IPS-NIHi11 (cell line): ENCODE data around the gene P2RX6.
"Not testable (repeated sequence)": the region's sequence is repeated elsewhere in the genome, so short reads cannot be mapped to it uniquely, and the experiment has no call there.

Source experiments
- DNase-seq: peaks from one replicate; pipeline ENCODE4 v3.0.0; 2012; ENCODE audit warnings: mixed read lengths, low spot score

The P2RX6 gene

DNA sequence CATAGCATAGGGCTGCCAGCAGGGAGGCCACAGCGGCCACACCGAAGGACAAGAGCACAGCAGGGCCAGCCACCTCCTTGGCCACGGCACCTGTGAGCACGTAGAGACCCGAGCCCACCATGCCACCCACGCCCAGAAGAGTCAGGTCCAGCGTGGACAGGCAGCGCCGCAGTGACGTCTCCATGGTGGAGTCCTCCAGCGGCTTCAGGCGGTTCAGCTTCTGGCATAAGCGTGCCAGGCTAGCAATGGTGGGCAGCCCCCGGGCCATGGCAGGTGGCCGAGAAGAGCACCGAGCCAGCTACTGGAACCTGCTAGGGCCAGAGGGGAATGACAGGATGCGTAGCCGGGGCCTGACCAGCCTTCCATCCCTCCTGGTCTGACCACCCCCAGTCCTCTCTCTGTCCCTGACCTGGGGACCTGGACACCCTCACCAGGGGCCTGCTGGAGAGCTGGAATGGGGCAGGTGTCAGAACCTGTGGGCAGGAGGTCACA is 16.6 kb downstream of the P2RX6 start:
- no peak for DNase-seq

DNA sequence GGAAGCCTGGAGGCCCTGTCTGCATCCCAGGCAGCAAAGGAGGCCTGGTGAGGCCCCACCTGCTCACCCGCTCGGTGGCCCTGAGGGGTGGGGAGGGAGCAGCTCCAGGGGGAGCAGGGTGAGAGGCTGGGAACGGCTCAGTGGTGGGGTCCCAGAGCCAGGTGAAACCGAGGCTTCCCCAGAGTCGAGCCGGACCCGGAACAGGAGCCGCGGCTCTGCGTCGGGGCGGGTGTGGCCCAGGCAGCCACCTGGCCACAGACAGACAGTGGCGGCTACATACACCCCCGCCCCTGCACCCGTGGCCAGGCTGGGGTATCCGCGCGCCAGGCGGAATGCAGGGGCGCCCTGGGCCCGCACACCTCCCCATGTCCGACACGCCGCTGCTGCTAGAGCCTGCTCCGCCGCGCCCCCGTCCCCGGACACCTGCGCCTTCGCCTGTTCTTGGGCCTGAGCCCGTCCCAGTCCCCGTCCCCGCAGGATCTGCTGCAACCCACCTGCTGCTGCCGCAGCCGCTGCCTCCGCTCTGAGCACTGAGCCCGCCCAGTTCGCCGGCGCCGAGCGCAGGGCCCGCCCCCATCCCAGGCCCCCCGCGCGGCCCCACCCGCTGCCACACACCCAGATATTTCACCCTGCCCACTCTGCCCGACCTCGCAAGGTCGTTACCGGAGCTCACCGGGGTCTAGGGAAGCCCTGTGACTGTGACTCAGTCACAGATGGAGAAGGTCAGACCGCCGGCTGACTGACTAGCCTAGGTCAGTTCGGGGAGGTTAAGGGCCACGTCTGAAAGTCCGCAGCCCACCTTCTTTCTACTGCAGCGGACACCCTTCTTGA is 17.3 kb downstream of the P2RX6 start, which contains the start of gene SLC7A4:
Gene SLC7A4 (minus strand): TSS at position 525 of the 831 bp plus-strand sequence. CDS start 749 bp downstream, outside the sequence.
- DNase-seq: peak; percentile 54

DNA sequence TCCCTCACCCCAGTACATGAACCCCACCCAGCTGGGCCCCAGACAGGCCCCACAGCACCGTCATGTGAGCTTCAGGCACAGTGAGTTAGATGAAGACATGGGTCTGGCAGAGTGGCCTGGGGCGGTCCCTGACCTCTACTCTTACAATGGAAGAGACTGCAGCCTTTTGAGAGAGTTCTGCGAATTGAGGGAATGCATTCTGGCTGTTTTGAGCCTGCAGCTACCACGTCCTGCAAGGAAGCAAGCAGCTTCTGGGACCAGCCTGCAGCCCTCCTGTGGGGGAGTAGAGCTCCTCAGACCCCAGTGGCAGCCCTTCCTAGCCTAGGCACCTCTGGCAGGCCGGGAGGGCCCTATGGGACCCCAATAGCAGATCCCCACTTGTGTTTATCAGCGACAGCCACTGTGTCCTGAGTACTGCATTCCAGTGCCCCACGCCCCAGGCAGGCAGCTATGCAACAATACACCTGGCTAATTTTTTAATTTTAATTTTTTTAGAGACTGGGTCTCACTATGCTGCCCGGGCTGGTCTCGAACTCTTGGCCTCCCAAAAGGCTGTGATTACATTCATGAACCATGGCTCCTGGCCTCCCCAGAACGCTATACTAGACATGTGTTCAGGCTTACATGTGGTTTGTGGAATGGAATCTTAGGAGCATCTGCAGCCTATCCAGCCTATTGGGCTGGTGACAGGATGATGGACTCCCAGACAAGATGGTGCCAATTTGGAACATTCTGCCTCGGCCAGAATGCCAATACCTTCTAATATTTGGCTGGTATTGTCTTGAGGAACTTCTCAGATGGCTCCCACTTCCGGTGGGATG is 18.1 kb downstream of the P2RX6 start:
- DNase-seq: no peak

DNA sequence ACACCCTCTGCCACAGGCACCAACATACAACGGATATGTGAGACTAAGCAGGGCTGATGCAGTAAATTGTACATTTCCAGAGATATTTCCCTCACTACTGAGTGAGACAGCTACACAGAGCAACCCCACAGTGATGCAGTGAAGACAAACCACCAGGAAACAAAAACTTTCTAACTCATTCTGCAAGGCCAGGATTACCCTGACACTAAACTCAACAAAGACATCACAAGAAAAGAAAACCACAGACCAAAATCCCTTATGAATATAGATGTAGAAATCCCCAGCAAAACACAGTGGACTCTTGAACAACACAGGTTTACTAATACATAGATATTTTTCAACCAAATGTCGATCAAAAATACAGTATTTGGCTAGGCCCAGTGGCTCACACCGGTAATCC is 18.9 kb downstream of the P2RX6 start:
- no peak for DNase-seq

DNA sequence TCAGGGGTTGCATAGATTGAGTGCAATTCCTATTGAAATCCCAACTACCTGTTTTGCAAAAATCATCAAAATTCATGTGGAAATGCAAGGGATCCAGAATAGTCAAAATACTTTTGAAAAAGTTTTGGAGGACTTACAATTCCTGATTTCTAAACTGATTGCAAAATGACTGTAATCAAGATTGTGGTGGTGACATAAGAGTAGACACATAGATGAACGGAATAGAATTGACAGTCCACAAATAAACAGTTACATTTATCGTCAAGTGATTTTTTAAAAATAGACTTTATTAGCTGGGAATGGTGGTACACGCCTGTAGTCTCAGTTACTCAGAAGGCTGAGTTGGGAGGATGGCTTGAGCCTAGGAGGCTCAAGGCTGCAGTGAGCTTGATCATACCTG is 20.0 kb downstream of the P2RX6 start:
- DNase-seq: no peak

DNA sequence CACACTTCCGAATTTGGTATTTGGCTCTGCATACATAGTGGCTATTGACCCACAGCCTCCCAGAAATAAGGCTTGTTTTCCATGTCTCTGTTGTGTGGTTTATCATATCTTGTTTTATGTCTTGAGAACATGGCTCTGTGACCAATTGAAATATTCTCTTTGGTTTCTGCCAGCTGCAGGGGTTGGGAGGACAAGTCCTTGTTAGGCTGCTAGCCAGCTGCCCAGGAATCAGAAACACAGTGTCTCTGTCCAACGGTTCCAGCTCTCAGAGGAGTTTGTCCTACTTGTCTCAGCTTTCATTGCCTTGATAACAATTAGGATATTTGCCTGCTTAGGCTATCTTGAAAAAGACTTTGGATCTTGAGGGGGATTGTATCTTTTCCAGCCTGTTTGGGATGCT is 23.4 kb downstream of the P2RX6 start:
- DNase-seq: no peak

DNA sequence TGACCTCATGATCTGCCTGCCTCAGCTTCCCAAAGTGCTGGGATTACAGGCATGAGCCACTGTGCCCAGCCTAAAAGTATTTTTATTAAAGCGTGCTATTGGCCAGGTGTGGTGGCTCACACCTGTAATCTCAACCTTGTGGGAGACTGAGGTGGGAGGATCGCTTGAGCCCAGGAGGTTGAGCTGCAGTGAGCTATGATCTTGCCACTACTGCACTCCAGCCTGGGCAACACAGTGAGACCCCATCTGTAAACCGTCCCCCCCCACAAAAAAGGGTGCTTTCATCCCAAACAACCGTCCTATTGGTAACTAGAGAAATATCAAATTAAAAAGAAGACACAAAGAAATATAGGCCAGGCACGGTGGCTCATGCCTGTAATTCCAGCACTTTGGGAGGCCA is 24.2 kb downstream of the P2RX6 start:
- not testable (repeated sequence) for DNase-seq

DNA sequence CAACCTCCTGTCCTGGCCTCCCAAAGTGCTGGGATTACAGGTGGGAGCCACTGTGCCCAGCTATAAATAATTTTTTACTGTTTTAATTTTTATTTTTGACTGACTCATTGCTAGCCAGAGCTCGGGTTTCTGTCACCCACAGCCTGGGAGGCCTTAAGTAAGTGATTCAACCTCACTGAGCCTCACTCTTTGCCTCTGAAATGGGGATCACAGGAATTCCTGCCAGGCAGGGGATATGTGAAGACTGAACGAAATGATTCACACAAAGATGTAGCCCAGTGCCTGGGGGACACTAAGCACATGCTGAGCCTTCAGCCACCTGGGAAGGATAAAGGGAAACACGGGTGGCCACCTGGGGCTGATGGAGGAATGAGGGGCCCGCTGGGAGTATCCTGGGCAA is 27.0 kb downstream of the P2RX6 start:
- DNase-seq: no peak

DNA sequence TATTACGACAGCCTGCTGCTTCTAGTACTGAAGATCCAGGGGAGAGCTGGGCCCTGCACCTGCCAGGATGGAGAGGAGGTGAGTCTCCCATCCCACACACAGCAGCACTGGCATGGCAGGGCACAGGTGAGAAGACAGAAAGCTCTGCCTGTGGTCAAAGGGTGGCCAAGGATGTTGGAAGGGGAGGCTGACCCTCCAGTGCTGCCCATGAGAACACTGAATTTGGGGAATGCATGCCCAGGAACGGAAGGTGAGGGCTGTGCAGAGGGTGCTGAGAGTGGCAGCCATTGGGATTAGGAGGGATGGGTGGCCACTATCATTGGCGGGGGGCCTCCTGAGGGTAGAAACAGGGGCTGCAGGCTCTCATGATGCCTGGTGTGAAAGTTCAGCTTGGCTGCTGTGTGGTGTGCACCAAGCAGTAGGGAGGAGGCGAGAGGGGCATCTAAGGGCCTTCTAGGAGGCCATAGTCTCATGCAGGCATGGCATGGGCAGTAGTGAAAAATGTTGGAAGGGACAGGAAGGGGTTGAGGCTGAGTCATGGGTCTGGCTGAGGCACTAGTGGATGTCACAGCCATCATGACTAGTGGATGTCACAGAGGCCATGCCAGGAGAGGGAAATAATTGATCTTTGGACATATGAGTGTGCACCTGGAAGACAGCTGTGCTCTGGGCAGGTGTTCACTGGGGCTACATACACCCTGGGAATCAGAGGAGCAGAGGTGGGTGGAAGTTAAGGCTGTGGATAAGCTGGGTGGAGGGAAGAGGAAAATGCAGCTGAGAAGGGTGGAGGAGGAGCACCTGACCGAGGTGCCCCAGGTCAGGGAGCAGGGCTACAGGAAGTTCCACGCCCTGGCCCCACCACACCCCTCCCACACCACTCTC is 28.3 kb downstream of the P2RX6 start:
- DNase-seq: no peak

DNA sequence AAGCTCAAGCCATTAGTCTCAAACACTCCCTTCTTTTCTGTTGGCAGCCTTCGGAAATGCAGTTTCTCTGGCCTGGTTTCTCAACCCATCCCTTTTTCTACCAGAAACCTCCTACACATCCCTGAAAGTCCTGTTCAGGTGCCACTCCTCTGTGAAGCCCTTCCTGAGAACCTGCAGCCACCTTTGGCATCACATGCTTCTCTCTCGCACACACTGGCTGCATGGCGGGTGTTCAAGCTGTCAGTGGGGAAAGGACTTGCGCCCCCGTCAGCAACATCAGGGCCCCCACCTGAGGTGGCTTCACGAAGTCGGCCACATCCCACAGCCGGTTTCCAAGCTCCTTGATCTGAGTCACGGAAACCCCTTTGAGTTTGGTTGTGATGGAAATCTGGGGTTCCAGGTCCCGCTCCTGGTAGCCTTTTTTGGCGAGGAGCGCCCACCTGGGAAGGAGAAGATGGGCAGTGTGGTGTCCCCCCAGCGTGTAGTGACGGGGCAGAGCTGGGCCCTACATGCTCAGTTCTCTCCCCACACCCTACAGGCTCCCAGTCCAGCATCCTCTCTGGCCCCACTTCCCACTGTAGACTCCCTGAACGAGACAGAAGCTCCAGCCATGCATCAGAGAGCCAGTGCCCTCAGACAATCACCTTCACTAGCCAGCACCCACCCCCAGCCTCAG is 29.0 kb downstream of the P2RX6 start:
- DNase-seq: no peak

DNA sequence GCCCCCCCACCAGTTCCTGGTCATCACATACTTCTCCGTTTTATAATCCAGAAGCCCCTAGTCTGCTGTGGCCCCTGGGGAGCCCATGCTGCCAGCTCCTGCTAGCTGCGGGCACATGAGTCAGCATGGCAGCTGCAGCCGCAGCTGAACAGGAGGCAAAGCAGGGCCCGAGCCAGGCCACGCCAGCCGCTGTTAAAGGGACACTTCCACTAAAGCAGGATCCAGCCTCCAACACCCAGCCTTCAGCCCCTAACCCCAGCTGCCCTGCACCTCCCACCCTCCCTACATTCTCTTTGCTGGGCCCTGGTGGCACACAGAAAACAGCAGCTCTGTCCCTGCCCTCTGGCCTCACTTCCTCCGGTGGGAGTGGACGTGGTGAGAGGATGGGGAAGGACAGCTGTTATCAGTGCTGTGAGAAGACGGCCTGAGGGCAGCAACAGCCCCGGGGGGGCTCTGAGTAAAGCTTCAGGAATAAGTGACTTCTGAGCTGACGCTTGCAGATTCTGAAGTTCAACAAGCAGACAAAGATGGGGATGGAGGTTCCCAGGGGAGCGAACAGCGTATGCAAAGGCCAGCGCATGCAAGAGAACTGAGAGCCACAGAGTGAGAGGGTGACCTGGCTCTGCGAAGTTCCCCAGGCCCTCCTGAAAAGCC is 30.1 kb downstream of the P2RX6 start:
- no peak for DNase-seq

DNA sequence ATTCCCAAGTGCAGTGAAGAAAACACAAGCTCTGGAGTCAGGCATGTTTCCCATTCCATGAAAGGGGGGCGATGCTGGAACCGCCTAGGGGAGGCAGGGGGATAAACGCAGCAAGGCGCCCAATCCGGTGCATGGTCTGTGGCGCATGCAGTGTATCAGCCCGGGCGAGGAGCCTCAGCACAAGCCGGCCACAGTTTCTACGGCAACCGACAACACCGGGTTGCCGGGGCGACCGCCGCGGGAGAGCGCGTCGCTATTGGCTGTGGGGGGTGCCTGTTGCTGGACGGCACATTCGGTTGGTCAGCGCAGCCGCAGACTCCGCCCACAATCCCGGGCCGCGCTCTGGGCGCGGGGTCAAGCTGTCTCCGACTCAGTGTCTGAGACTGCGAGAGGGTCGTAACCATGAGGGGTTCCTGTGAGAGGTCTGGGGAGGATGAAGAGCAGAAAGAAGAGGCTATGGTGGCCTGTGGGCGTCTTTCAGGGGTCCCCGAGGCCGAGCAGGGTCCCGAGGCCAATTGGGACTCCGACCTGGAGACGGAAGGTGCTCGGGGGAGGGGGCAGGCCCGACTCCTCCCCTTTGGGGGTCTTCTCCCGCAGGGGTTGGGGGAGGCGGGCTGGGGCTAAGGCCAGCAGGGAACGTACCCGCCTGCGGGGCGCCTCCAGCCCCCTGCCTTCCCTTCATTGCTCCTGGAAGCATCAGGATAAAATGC is 30.8 kb downstream of the P2RX6 start, which contains the start of gene LRRC74B:
Gene LRRC74B (plus strand): TSS at position 362 of the 710 bp plus-strand sequence. CDS start 41 bp downstream, at position 403.
- DNase-seq: peak; percentile 99

DNA sequence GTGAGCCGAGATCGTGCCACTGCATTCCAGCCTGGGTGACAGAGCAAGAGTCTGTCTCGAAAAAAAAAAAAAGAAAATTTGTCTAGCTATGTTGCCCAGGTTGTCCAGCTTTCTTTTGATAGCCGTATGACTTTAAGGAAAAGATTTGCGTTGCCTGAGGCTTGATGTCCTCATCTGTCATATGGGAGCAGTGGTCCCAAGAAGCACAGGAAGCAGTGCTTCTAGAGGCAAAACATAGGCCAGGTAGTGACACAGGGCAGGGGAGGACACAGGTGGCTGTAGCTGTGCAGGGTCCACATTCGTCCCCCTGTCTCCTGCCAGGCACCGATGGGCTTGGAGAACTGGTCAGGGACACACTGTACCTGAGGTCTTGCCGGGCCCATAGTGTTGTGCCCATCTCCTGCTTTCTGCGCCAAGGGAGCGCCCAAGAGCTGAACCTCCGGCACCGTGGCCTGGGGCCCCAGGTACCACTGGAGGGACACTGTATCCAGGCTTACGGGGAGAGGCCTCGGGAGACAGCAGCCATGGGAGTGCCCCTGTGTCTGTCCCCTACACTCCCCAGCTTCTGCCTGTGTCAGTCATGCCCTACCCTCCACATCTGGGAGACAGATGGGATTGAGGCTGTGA is 32.2 kb downstream of the P2RX6 start:
- DNase-seq: no peak

DNA sequence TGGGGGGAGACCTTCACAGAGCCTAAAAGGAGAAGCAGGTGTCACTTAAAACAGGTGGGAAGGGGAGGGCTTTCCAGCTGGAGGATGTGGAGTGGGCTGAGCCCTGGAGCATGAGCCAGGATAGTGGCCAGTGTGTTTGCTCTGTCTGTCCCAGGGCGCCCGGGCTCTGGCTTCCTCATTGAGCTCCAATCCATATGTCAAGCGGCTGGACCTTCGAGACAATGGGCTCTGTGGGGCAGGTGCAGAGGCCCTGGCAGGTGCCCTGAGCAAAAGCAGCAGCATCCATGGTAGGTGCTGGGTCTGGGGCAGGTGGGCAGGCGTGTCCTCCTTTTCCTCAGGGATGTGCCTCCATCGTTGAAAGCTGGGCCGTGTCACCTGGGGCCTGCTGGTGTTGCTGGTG is 32.8 kb downstream of the P2RX6 start:
- DNase-seq: no peak

DNA sequence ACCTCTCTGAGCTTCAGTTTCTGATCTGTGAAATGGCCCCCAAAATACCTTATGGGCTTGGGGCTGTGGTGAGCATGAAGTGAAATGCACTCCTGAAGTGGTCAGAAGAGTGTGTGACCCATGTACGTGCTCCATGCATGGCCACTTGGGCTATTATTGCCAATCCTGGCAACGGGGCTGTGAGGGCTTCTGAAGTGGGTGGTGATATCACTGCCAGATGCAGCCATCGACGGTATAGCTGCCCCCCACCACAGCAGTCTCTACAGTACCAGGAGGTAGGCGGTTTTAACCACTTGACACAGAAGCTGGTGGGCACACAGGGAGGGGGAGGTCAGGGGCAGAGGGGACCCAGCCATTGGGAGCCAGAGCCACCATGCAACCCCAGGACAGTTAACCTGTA is 33.5 kb downstream of the P2RX6 start:
- not testable (repeated sequence) for DNase-seq

DNA sequence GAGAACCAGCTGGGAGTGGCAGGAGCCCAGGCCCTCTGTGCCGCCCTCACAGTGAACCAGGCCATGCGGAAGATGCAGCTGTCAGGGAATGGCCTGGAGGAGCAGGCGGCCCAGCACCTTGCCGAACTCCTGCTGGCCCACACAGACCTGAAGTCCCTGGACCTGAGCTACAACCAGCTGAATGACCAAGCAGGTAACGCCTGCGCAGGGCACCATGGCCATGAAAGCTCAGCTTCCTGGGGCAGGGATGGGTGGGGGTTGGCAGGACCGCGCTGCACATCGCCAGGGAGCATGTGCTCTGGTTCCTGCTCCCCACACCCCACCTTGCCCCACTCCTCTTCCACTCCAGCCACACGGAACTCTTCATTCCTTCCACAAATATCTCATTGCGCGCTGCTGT is 34.0 kb downstream of the P2RX6 start:
- not testable (repeated sequence) for DNase-seq

DNA sequence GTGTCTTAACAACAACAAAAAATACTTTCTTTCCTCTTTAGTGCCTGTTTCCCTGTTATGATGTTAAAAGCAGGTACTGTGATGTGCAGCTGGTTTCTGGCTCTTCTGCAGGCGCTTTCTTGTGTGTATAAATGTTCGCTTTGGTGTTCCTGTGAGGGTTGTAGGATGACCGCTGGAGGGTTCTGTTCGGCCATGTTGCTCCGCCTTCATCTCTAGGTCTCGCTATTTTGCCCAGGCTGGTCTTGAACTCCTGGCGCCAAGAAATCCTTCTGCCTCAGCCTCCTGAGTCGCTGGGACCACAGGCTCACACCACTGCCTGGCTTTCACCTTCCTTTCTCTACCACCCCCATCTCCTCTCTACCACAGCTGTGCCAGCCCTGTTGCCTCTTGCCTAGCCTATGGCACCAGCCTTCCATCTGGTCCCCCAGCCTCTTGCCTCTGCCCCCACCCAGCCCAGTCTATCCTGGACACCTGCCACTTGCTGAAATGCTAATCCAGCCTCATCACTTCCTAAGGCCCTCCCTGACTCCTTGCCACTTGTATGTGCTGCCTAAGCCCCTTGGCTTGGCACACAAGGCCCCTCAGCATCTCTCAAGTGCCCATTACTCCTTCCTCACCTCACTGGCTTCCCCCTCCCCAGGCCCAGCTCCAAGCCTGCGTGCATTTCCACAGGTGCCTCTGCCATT is 36.3 kb downstream of the P2RX6 start:
- DNase-seq: no peak

DNA sequence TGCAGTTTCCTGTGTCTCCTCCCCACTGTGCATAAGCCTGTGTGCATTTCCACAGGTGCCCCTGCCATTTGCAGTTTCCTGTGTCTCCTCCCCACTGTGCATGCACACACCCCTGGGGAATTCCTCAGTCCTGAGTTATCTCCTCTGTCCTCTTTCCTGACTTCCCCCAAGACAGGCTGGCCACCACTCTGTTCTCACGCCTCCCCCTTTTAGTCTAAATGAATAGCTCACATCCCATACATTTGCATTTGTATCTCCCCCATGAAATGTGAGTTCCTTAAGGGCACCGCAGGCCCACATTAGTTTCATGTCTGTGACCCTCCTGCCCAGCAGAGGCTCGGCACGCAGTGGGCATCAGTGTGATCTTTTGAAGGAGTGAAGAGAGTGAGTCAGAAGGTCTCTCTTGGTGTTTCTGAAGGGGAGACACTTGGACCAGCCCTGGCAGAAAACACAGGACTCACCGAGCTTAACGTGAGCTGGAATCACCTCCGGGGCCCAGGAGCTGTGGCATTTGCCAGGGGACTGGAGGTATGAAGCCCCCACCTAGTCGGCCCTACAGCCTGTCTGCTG is 37.0 kb downstream of the P2RX6 start:
- DNase-seq: no peak
